Activated T-cell treated with anti-CD3 and anti-CD28 coated beads for 1 hour (primary cell): ENCODE measurements around the gene CELA2A.

Experiments used
- DNase-seq: peaks from one replicate; pipeline ENCODE4 v3.0.0-alpha.2; 2020; ENCODE audit warnings: low read depth

CELA2A gene

GRCh38 chr1:15456313-15456954 lies at the start of gene CELA2A:
Gene CELA2A (plus strand): TSS chr1:15456732. CDS start chr1:15456754, 22 bp downstream.
- no peak for DNase-seq

- no peak for DNase-seq
Observed at GRCh38 chr1:15407580-15407979, 49.0 kb upstream of the CELA2A start.

- DNase-seq = no peak
Observed at GRCh38 chr1:15408890-15409387, 47.6 kb upstream of the CELA2A start.

- peak; percentile 80 for DNase-seq
Observed at GRCh38 chr1:15409388-15410222, 46.9 kb upstream of the CELA2A start, which contains the start of gene EFHD2. Gene EFHD2 (plus strand): TSS chr1:15409888. CDS start chr1:15409972, 84 bp downstream.

- DNase-seq = no peak
Observed at GRCh38 chr1:15410223-15410883, 46.2 kb upstream of the CELA2A start.

- DNase-seq = no peak
Observed at GRCh38 chr1:15410884-15411245, 45.7 kb upstream of the CELA2A start.

- DNase-seq = peak; percentile 26
Observed at GRCh38 chr1:15411593-15412137, 44.9 kb upstream of the CELA2A start.

GRCh38 chr1:15412175-15412800 lies 44.2 kb upstream of the CELA2A start:
- peak; percentile 12 for DNase-seq

GRCh38 chr1:15412843-15413242 lies 43.7 kb upstream of the CELA2A start:
- DNase-seq = no peak

GRCh38 chr1:15413563-15414444 lies 42.7 kb upstream of the CELA2A start:
- no peak for DNase-seq

GRCh38 chr1:15414445-15414983 lies 42.0 kb upstream of the CELA2A start:
- DNase-seq = no peak

- DNase-seq = peak; percentile 30
Observed at GRCh38 chr1:15417059-15417934, 39.2 kb upstream of the CELA2A start.

- no peak for DNase-seq
Observed at GRCh38 chr1:15418806-15419515, 37.6 kb upstream of the CELA2A start.

GRCh38 chr1:15420853-15421465 lies 35.6 kb upstream of the CELA2A start:
- no peak for DNase-seq

GRCh38 chr1:15422871-15423270 lies 33.7 kb upstream of the CELA2A start:
- DNase-seq = no peak

GRCh38 chr1:15423355-15424077 lies 33.0 kb upstream of the CELA2A start:
- no peak for DNase-seq

GRCh38 chr1:15424146-15424667 lies 32.3 kb upstream of the CELA2A start:
- no peak for DNase-seq

GRCh38 chr1:15424981-15425380 lies 31.6 kb upstream of the CELA2A start:
- no peak for DNase-seq
